HEK293T (cell line): Measurements from ENCODE around the gene PPM1L.

Experiments
- CTCF ChIA-PET: fragments of 350-600 bp; formaldehyde crosslinking; extraction: SDS; loops from one replicate; lab custom pipeline; 2021; ENCODE audit warnings: antibody characterized with exemption, inconsistent platforms; lab: Yijun Ruan, JAX
- POLR2A ChIA-PET: fragments of 350-600 bp; formaldehyde crosslinking; extraction: SDS; loops from one replicate; lab custom pipeline; 2020; ENCODE audit warnings: antibody characterized with exemption, inconsistent platforms; lab: Yijun Ruan, JAX
- DNase-seq: peaks from one replicate; pipeline ENCODE4 v3.0.0; 2012; ENCODE audit warnings: mixed read lengths; ENCODE audit errors: extremely low spot score
- ARNT ChIP-seq: fragments of 450-650 bp; IDR thresholded peaks from 2 replicates; pipeline ENCODE4 v1.6.1; 2017; ENCODE audit warnings: mild to moderate bottlenecking
- BHLHE40 ChIP-seq: fragments of 450-650 bp; IDR thresholded peaks from 2 replicates; pipeline ENCODE4 v1.6.1; 2016; ENCODE audit warnings: mild to moderate bottlenecking, moderate library complexity, borderline replicate concordance
- CTBP1 ChIP-seq: fragments of 450-650 bp; IDR thresholded peaks from 2 replicates; pipeline ENCODE4 v1.6.1; 2016; ENCODE audit warnings: borderline replicate concordance
- ELF4 ChIP-seq: fragments of 450-650 bp; IDR thresholded peaks from 2 replicates; pipeline ENCODE4 v1.6.1; 2017; ENCODE audit warnings: antibody characterized with exemption
- FOXA1 ChIP-seq: fragments of 450-650 bp; IDR thresholded peaks from 2 replicates; pipeline ENCODE4 v1.6.1; 2016; ENCODE audit warnings: mild to moderate bottlenecking
- FOXK2 ChIP-seq: fragments of 450-650 bp; IDR thresholded peaks from 2 replicates; pipeline ENCODE4 v1.6.1; 2016; ENCODE audit warnings: mild to moderate bottlenecking
- FOXM1 ChIP-seq: fragments of 450-650 bp; IDR thresholded peaks from 2 replicates; pipeline ENCODE4 v1.6.1; 2017; ENCODE audit warnings: mild to moderate bottlenecking, borderline replicate concordance
- HDGF ChIP-seq: fragments of 450-650 bp; IDR thresholded peaks from 2 replicates; pipeline ENCODE4 v1.6.1; 2017; ENCODE audit warnings: antibody characterized with exemption, borderline replicate concordance
- L3MBTL2 ChIP-seq: fragments of 450-650 bp; conservative IDR thresholded peaks from 2 replicates; pipeline ENCODE4 v1.6.1; 2016; ENCODE audit warnings: mild to moderate bottlenecking
- LEF1 ChIP-seq: fragments of 450-650 bp; IDR thresholded peaks from 2 replicates; pipeline ENCODE4 v1.6.1; 2017; ENCODE audit warnings: mild to moderate bottlenecking, borderline replicate concordance
- NFRKB ChIP-seq: fragments of 450-650 bp; IDR thresholded peaks from 2 replicates; pipeline ENCODE4 v1.6.1; 2016; ENCODE audit warnings: mild to moderate bottlenecking, moderate library complexity
- SP1 ChIP-seq: fragments of 450-650 bp; IDR thresholded peaks from 2 replicates; pipeline ENCODE4 v1.6.1; 2017
- SUZ12 ChIP-seq: fragments of 450-650 bp; IDR thresholded peaks from 2 replicates; pipeline ENCODE4 v1.6.1; 2016; ENCODE audit warnings: mild to moderate bottlenecking
- TARDBP ChIP-seq: fragments of 450-650 bp; IDR thresholded peaks from 2 replicates; pipeline ENCODE4 v1.6.1; 2016
- ZNF384 ChIP-seq: fragments of 450-650 bp; IDR thresholded peaks from 2 replicates; pipeline ENCODE4 v1.6.1; 2016
- TF ChIP-seq, protein P1 (sequence below): fragments of 450-650 bp; IDR thresholded peaks from 2 replicates; pipeline ENCODE4 v1.6.1; 2016

The PPM1L gene

DNA sequence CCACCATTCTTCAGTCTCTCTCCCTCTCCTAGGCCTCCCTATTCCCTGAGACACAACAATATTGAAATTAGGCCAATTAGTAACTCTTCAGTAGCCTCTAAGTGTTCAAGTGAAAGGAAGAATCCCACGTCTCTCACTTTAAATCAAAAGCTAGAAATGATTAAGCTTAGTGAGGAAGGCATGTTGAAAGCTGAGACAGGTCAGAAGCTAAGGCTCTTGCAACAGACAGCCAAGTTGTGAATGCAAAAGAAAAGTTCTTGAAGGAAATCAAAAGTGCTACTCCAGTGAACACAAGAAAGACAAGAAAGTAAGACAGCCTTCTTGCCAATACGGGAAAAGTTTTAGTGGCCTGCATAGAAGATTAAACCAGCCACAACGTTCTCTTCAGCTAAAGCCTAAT is 41.3 kb downstream of the PPM1L start:
- TF ChIP-seq BHLHE40 (no peak), FOXA1 (no peak), ARNT (no peak), SP1 (no peak), LEF1 (no peak), FOXK2 (no peak), HDGF (no peak), ZNF384 (no peak), TARDBP (no peak), CTBP1 (no peak), FOXM1 (no peak), ELF4 (no peak), NFRKB (no peak)
- TF ChIP-seq, protein P1, sequence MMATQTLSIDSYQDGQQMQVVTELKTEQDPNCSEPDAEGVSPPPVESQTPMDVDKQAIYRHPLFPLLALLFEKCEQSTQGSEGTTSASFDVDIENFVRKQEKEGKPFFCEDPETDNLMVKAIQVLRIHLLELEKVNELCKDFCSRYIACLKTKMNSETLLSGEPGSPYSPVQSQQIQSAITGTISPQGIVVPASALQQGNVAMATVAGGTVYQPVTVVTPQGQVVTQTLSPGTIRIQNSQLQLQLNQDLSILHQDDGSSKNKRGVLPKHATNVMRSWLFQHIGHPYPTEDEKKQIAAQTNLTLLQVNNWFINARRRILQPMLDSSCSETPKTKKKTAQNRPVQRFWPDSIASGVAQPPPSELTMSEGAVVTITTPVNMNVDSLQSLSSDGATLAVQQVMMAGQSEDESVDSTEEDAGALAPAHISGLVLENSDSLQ = no peak
- POLR2A ChIA-PET = interaction anchor here (0.8 kb wide), 1 partner anchor 119 kb away, joined by 3 read pairs; no protein-coding TSS in a partner anchor
- no peak for DNase-seq
- CTCF ChIA-PET = no interaction called here

DNA sequence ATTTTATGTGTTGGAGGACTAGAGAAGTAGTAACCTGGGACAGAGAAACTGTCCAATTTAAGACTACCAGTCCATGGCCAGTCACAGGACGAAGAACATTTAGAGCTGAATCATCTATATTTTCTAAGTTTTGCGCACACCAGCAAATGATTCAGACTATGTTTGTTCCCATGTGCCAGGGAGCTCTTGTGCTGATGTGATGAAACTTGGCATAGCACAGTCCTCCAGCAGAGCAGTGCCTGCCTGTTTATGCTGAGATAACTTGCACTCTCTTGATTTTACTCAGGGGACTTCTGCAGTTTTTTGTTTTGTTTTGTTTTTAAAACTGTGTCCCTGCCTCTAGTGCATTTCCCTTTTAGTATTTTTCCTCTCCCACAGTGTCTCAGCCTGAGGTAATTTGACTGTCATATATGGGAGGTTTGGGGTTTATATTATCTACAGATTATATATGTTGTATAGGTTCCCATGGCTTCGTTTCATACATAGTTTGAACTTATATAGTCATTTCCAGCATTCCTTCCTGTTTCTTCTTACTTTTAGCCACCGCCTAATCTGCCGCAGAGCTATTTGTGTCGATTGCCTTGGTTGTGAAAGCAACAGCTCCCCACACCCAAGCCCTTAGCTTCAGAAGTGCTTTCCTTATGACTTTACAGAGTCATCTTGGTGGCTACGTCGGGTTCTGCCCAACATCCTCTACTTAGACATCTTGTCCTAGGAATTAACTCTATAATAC is 45.5 kb downstream of the PPM1L start:
- ChIA-PET CTCF (interaction anchor here (0.7 kb wide), 1 partner anchor 19 kb away, joined by 3 read pairs; no protein-coding TSS in a partner anchor), POLR2A (no interaction called here)
- DNase-seq = no peak
- no peak for TF ChIP-seq L3MBTL2
- TF ChIP-seq SUZ12 = no peak
- no peak for TF ChIP-seq FOXM1
- no peak for TF ChIP-seq BHLHE40
- no peak for TF ChIP-seq ARNT
- no peak for TF ChIP-seq FOXA1
- no peak for TF ChIP-seq ELF4
- TF ChIP-seq FOXK2 = no peak
- TF ChIP-seq ZNF384 = no peak
- no peak for TF ChIP-seq NFRKB
- TF ChIP-seq CTBP1 = no peak
- no peak for TF ChIP-seq TARDBP
- no peak for TF ChIP-seq LEF1
- TF ChIP-seq, protein P1 = no peak
- no peak for TF ChIP-seq HDGF
- TF ChIP-seq SP1 = no peak

DNA sequence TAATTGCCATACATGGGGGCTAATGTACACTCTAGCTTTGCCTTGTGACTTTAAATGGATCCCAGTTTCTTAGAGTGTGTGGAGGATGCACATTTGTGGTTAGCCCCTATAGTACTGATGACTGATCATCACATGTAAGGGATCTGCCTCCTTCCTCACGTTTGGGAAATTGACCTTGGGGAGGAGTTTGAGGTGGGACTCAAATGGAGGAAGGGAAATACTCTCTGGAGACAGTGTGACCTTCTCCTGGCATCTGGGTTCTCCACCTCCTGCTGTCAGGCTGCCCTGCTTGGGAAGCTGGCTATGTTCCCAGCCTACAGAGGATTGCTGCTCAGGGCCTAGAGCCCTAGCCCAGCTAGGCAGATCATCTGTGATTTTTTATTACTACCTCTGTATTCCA is 48.7 kb downstream of the PPM1L start:
- ChIA-PET CTCF (no interaction called here), POLR2A (no interaction called here)
- no peak for DNase-seq
- no peak for TF ChIP-seq SP1

DNA sequence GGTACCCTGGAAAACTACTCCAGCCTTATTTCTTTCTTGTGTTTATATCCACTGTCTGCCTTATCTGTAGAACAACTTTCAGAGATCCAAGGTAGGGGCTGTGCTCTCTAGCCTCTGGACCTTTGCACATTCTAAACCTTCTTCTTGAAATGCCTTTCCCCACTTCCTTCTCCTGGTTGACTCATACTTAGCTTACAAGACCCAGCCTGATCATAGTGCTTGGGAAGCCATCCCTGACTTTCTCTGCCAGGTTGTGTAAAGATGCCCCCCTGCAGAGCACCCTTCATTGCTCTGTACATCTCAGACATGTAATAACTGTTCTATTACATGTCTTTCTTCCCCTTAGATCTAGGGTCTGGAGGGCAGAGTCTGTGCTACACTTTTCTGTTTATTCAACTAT is 50.1 kb downstream of the PPM1L start:
- TF ChIP-seq TARDBP (no peak), FOXK2 (no peak), NFRKB (no peak), FOXA1 (no peak), BHLHE40 (no peak), ZNF384 (no peak), ARNT (no peak), SP1 (no peak)

DNA sequence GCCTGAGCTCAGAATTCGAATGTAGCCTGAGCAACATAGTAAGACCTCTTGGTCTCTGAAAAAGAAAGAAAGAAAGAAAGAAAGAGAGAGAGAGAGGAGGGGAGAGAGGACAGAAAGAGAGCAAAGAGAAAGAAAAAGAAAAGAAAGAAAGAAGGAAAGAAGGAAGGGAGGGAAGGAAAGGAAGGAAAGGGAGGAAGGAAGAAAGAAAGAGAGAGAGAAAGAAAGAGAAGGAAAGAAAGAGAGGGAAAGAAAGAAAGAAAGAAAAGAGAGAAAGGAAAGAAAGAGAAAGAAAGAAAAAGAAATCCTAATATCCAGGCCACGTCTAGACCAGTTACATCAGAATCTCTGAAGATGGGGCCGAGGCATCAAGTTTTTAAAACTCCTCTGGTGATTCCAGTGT is 50.7 kb downstream of the PPM1L start:
- TF ChIP-seq NFRKB (no peak), ZNF384 (no peak), SUZ12 (no peak), FOXK2 (no peak)
- DNase-seq = no peak
- ChIA-PET POLR2A (interaction anchor here (0.6 kb wide), 1 partner anchor 22 kb away, joined by 4 read pairs; no protein-coding TSS in a partner anchor), CTCF (no interaction called here)

More for the DNA sequence above, 50.1 kb downstream of the PPM1L start:
- DNase-seq = no peak
- CTCF ChIA-PET = no interaction called here
- POLR2A ChIA-PET = no interaction called here

DNA sequence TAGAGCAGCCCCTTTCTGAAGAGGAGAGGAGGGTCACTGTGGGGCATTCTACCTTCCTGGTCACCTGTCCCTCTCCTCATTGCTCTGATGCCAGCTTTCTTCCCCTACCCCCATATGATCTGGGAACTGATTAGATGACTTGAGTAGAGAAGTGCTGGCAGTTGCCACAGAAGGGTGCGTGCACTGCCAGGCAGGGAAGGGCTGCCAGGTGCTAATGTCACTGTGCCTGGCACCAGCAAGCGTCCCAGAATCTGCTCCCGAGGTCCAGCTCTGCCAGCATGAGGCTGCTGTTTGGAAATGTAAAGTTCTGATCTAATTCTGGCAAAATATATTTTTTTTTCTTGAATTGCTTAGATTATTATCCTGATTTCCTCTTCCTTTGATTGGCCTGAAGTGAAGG is 52.8 kb downstream of the PPM1L start:
- ChIA-PET POLR2A (no interaction called here), CTCF (no interaction called here)
- no peak for DNase-seq
- no peak for TF ChIP-seq BHLHE40

DNA sequence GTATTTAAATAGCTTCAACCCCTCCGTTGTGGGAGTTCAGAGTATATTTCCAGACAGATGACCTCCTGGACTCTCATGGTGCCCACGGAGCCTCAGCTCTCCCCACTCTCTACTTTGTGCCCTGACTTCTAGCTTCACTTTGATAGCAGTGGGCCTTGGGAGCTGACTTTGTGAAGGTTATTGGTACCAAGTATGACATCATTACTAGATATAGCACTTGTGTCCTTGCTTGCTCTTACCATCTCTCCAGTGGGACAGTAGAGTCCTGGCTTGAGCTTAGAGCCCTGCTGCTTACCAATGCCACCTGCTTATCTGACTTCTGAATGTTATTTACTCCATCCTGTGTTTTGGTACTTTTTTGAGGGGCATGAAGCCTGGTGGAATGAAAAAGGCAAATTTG is 53.4 kb downstream of the PPM1L start:
- TF ChIP-seq SUZ12 (no peak), NFRKB (no peak), FOXA1 (no peak), ZNF384 (no peak), SP1 (no peak), HDGF (no peak), LEF1 (no peak), BHLHE40 (no peak), L3MBTL2 (no peak)
- DNase-seq = no peak
- ChIA-PET CTCF (no interaction called here), POLR2A (no interaction called here)
